ENCODE measurements around the gene PDE1A. TPM values are rescaled to one million over a fixed set of nuclear protein-coding genes. Genes with fewer than 3 reads are reported as not detected.

Gene PDE1A
- total and polyA plus RNA-seq, 12 donors, result 4.0 to 17.4 (median 5.8) TPM

GRCh38 chr2:182163878-182164277, 263.0 kb downstream of the PDE1A start:
- DNase-seq, result no peak
- no peak overlapping the region for H3K27ac ChIP-seq
- no peaks in the 10 kb centered on the region for H3K4me1 ChIP-seq (replicated peaks in 1 of 2)
- intact Hi-C loops (cut with DNase I), result no loop called here
- no peaks in the 10 kb centered on the region for H3K9me3 ChIP-seq (replicated peaks in 1 of 3)
- no peak overlapping the region for H3K4me3 ChIP-seq
- H3K36me3 ChIP-seq (replicated peaks in 1 of 2), result no peaks in the 10 kb centered on the region
- WGBS, 4 donors, result 71 to 90% (median 90%) methylated on average over 2 to 3 of the region's 3 CpGs
- no peak for TF ChIP-seq POLR2A (IDR thresholded peaks at IDR 0.05)
- TF ChIP-seq CTCF (IDR thresholded peaks at IDR 0.05), result no peak
- H3K27me3 ChIP-seq, result no peaks in the 10 kb centered on the region

- no peak for DNase-seq
- H3K9me3 ChIP-seq (replicated peaks in 1 of 3), result no peaks in the 10 kb centered on the region
- H3K4me3 ChIP-seq, result no peak overlapping the region
- 45 to 68% (median 67%) methylated on average over 2 of the region's 2 CpGs for WGBS, 4 donors
- H3K27me3 ChIP-seq, result no peaks in the 10 kb centered on the region
- no peaks in the 10 kb centered on the region for H3K4me1 ChIP-seq (replicated peaks in 1 of 2)
- intact Hi-C loops (cut with DNase I), result no loop called here
- TF ChIP-seq CTCF (IDR thresholded peaks at IDR 0.05) (no peak), POLR2A (IDR thresholded peaks at IDR 0.05) (no peak)
- H3K36me3 ChIP-seq (replicated peaks in 1 of 2), result no peaks in the 10 kb centered on the region
- H3K27ac ChIP-seq, result no peak overlapping the region
These were observed 278.5 kb downstream of the PDE1A start for GRCh38 chr2:182148344-182148743.

- WGBS, 4 donors, result 27 to 35% (median 29%) methylated on average over 1 of the region's 1 CpG
- H3K4me3 ChIP-seq, result no peak overlapping the region
- no peaks in the 10 kb centered on the region for H3K4me1 ChIP-seq (replicated peaks in 1 of 2)
- intact Hi-C loops (cut with DNase I), result no loop called here
- DNase-seq, result peak in 1 of 7 donors; percentile 11
- no peaks in the 10 kb centered on the region for H3K9me3 ChIP-seq (replicated peaks in 1 of 3)
- H3K36me3 ChIP-seq (replicated peaks in 1 of 2), result no peaks in the 10 kb centered on the region
- H3K27ac ChIP-seq, result no peak overlapping the region
- H3K27me3 ChIP-seq, result no peaks in the 10 kb centered on the region
- no peak for TF ChIP-seq CTCF (IDR thresholded peaks at IDR 0.05)
These were observed 282.1 kb downstream of the PDE1A start for GRCh38 chr2:182144776-182145165.

- 69 to 72% (median 71%) methylated on average over 7 of the region's 7 CpGs for WGBS, 4 donors
- intact Hi-C loops (cut with DNase I), result no loop called here
These were observed 282.6 kb downstream of the PDE1A start for GRCh38 chr2:182144041-182144775.

More at GRCh38 chr2:182144041-182144775, 282.6 kb downstream of the PDE1A start:
- no peaks in the 10 kb centered on the region for H3K36me3 ChIP-seq (replicated peaks in 1 of 2)
- H3K4me1 ChIP-seq (replicated peaks in 1 of 2), result no peaks in the 10 kb centered on the region
- H3K9me3 ChIP-seq (replicated peaks in 1 of 3), result no peaks in the 10 kb centered on the region
- no peak for TF ChIP-seq POLR2A (IDR thresholded peaks at IDR 0.05)
- no peak for TF ChIP-seq CTCF (IDR thresholded peaks at IDR 0.05)
- H3K27me3 ChIP-seq, result no peaks in the 10 kb centered on the region
- no peak for DNase-seq
- no peak overlapping the region for H3K27ac ChIP-seq
- no peak overlapping the region for H3K4me3 ChIP-seq

Measured in adrenal gland (tissue), 12 donors.